Cardiac muscle cell (in vitro differentiated cells and primary cell): ENCODE data around the gene TMEM87B. TPM values are rescaled to one million over a fixed set of nuclear protein-coding genes. Genes with fewer than 3 reads are reported as not detected.
A peak's percentile ranks its signal among the peaks of the same experiment; 100 is the strongest.

Experiments used
- DNase-seq, 2 donors: peaks; one replicate each; pipeline versions ENCODE4 v3.0.0 to v3.0.0-alpha.2; 2010 to 2017; ENCODE audit warnings: low read depth in 1 of 2, low spot score in 1 of 2
- H3K27ac ChIP-seq: fragments of 200-600 bp; sonication (generic); 2 replicates; pipeline ENCODE4 v1.5.1; 2016
- H3K27me3 ChIP-seq: fragments of 200-600 bp; sonication (generic); 2 replicates; pipeline ENCODE4 v1.6.0; 2016; ENCODE audit warnings: control low read depth
- H3K36me3 ChIP-seq: fragments of 200-600 bp; sonication (generic); 2 replicates; pipeline ENCODE4 v1.5.1; 2016; ENCODE audit warnings: control low read depth
- H3K4me1 ChIP-seq: fragments of 200-600 bp; sonication (generic); 2 replicates; pipeline ENCODE4 v1.8.1; 2017; ENCODE audit warnings: low read depth, mild to moderate bottlenecking, mixed run types
- H3K4me3 ChIP-seq: fragments of 200-600 bp; sonication (generic); 2 replicates; pipeline ENCODE4 v1.5.1; 2016; ENCODE audit warnings: mild to moderate bottlenecking
- H3K9me3 ChIP-seq: fragments of 200-600 bp; sonication (generic); 2 replicates; pipeline ENCODE4 v1.5.1; 2017; ENCODE audit warnings: low read depth, mild to moderate bottlenecking, control low read depth
- CTCF ChIP-seq: IDR thresholded peaks from 2 replicates; pipeline ENCODE4 v1.5.1; 2012; ENCODE audit warnings: low read depth, mild to moderate bottlenecking, low read length
- polyA plus RNA-seq: library from polyadenylated mRNA; unstranded; fragments of >200 nt; fragmentation: Nextera tagmentation; extraction: Ambion mirVana; gene quantifications from 2 replicates; pipeline ENCODE4 v1.2.1, GENCODE V29; 2016
- total RNA-seq: library from RNA; depleted of rRNA; stranded (reverse); fragments of >200 nt; gene quantifications from 2 replicates; pipeline ENCODE4 v1.2.3, GENCODE V29; 2016

TMEM87B gene
- total RNA-seq (4.6 and 7.3 TPM in 2 replicates), polyA plus RNA-seq (12.1 and 14.2 TPM in 2 replicates)

GRCh38 chr2:112054847-112055729, at the start of gene TMEM87B:
Gene TMEM87B (plus strand): TSS chr2:112055269. CDS start chr2:112055592, 323 bp downstream.
- Histone ChIP-seq H3K27ac (peak within 1 kb of the TSS; percentile 88), H3K27me3 (no peaks in the 10 kb centered on the region), H3K9me3 (no peaks in the 10 kb centered on the region), H3K4me1 (peaks cover 11% of the 10 kb centered on the region), H3K4me3 (peak within 1 kb of the TSS; percentile 92), H3K36me3 (no peaks in the 10 kb centered on the region)
- no peak for TF ChIP-seq CTCF
- peak; percentile 97 to 100 for DNase-seq

GRCh38 chr2:112005406-112006075, 49.5 kb upstream of the TMEM87B start:
- no peaks in the 10 kb centered on the region for H3K4me1 ChIP-seq
- no peaks in the 10 kb centered on the region for H3K27me3 ChIP-seq
- H3K36me3 ChIP-seq: peaks cover 8% of the 10 kb centered on the region
- DNase-seq: no peak
- H3K4me3 ChIP-seq: no peak overlapping the region
- TF ChIP-seq CTCF: no peak
- H3K27ac ChIP-seq: no peak overlapping the region
- no peaks in the 10 kb centered on the region for H3K9me3 ChIP-seq

GRCh38 chr2:112006076-112006410, 49.0 kb upstream of the TMEM87B start:
- H3K27ac ChIP-seq: no peak overlapping the region
- TF ChIP-seq CTCF: no peak
- no peaks in the 10 kb centered on the region for H3K4me1 ChIP-seq
- no peaks in the 10 kb centered on the region for H3K9me3 ChIP-seq
- no peaks in the 10 kb centered on the region for H3K27me3 ChIP-seq
- DNase-seq: peak in 1 of 2 donors; percentile 64
- H3K36me3 ChIP-seq: peaks cover 9% of the 10 kb centered on the region
- H3K4me3 ChIP-seq: no peak overlapping the region

- Histone ChIP-seq H3K27me3 (no peaks in the 10 kb centered on the region), H3K9me3 (no peaks in the 10 kb centered on the region), H3K36me3 (peaks cover 9% of the 10 kb centered on the region), H3K4me1 (no peaks in the 10 kb centered on the region), H3K4me3 (no peak overlapping the region), H3K27ac (no peak overlapping the region)
- DNase-seq: no peak
- TF ChIP-seq CTCF: no peak
Observed at GRCh38 chr2:112007493-112007892, 47.6 kb upstream of the TMEM87B start.

- H3K4me1 ChIP-seq: no peaks in the 10 kb centered on the region
- no peaks in the 10 kb centered on the region for H3K9me3 ChIP-seq
- no peak overlapping the region for H3K4me3 ChIP-seq
- H3K27ac ChIP-seq: no peak overlapping the region
- TF ChIP-seq CTCF: no peak
- no peak for DNase-seq
- H3K36me3 ChIP-seq: peaks cover 6% of the 10 kb centered on the region
- H3K27me3 ChIP-seq: no peaks in the 10 kb centered on the region
Observed at GRCh38 chr2:112008910-112009485, 46.1 kb upstream of the TMEM87B start.
